Upper lobe of right lung (tissue), 1 donor: ENCODE data around the gene LRRIQ3. TPM values are rescaled to one million over a fixed set of nuclear protein-coding genes. Genes with fewer than 3 reads are reported as not detected.

Experiments
- ATAC-seq: fragments of 200-7000 bp; cut with Tn5 transposase; one replicate; pipeline ENCODE4 v1.9.1; 2020; ENCODE audit warnings: mild to moderate bottlenecking, moderate library complexity
- DNase-seq: peaks from one replicate; pipeline ENCODE4 v3.0.0-alpha.2; 2020
- H3K27ac ChIP-seq: fragments of 200-600 bp; one replicate; pipeline ENCODE4 v1.8.0; 2022
- H3K27me3 ChIP-seq: fragments of 200-600 bp; one replicate; pipeline ENCODE4 v1.8.0; 2022; ENCODE audit warnings: mild to moderate bottlenecking
- H3K36me3 ChIP-seq: fragments of 200-600 bp; one replicate; pipeline ENCODE4 v1.8.0; 2022
- H3K4me1 ChIP-seq: fragments of 200-600 bp; one replicate; pipeline ENCODE4 v1.8.0; 2022
- H3K4me3 ChIP-seq: fragments of 200-600 bp; one replicate; pipeline ENCODE4 v1.8.0; 2022; ENCODE audit warnings: mild to moderate bottlenecking
- H3K9me3 ChIP-seq: fragments of 200-600 bp; one replicate; pipeline ENCODE4 v1.8.0; 2022
- intact Hi-C: fragments of 100-400 bp; cut with DNase I; formaldehyde crosslinking; loops from one replicate; pipeline ENCODE4 v1.11.0; 2022
- total RNA-seq: library from RNA; stranded (reverse); fragmentation: NEBNext Ultra II Directional; extraction: Animal tissue kit (Norgen Biotek cat#: 25700); gene quantifications from one replicate; pipeline ENCODE4 v1.2.1, GENCODE V29; 2021
- TF ChIP-seq, protein P1 (sequence below): fragments of 200-600 bp; IDR thresholded peaks from one replicate; pipeline ENCODE4 v1.8.0; 2022; ENCODE audit warnings: antibody characterized with exemption
- donor health status: DM: no; HTN: yes; CAD: no; lungs with severe emphysema.

The LRRIQ3 gene
- total RNA-seq, 1 donor from 2014 or later: 0.67 TPM

DNA sequence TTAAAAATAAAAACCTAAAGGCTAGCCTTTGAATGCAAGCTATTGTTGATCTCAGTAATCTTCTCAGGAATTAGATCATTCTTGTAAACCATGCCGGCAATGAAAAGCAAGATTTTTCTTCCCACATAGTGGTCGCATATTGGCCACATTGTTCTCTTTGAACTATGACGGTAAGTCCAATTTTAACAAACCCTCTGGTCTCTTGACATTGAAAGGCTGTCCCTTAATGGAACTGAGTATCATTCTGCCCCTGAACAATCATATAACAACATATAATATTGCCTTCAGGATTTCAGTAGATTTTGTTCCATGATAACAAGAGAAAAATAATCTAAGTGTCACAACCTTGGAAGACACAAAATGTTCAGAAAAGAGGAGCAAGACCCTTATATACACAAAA, 38.5 kb upstream of the LRRIQ3 start:
- Histone ChIP-seq H3K4me3 (no peak overlapping the region), H3K27me3 (no peaks in the 10 kb centered on the region), H3K4me1 (no peaks in the 10 kb centered on the region), H3K9me3 (no peaks in the 10 kb centered on the region), H3K36me3 (no peaks in the 10 kb centered on the region), H3K27ac (no peak overlapping the region)
- intact Hi-C loops: no loop called here
- no peak for ATAC-seq
- TF ChIP-seq, protein P1, sequence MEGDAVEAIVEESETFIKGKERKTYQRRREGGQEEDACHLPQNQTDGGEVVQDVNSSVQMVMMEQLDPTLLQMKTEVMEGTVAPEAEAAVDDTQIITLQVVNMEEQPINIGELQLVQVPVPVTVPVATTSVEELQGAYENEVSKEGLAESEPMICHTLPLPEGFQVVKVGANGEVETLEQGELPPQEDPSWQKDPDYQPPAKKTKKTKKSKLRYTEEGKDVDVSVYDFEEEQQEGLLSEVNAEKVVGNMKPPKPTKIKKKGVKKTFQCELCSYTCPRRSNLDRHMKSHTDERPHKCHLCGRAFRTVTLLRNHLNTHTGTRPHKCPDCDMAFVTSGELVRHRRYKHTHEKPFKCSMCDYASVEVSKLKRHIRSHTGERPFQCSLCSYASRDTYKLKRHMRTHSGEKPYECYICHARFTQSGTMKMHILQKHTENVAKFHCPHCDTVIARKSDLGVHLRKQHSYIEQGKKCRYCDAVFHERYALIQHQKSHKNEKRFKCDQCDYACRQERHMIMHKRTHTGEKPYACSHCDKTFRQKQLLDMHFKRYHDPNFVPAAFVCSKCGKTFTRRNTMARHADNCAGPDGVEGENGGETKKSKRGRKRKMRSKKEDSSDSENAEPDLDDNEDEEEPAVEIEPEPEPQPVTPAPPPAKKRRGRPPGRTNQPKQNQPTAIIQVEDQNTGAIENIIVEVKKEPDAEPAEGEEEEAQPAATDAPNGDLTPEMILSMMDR: no peak
- DNase-seq: no peak

GRCh38 chr1:74235153-74235552, 37.2 kb upstream of the LRRIQ3 start, which contains the start of gene TNNI3K:
TNNI3K (plus strand) TSS chr1:74235387; CDS start chr1:74235452, 65 bp downstream.
- H3K27ac ChIP-seq: no peak within 1 kb of the TSS
- no peaks in the 10 kb centered on the region for H3K27me3 ChIP-seq
- TF ChIP-seq, protein P1: no peak
- DNase-seq (no peak), ATAC-seq (no peak)
- intact Hi-C loops: no loop called here
- no peaks in the 10 kb centered on the region for H3K4me1 ChIP-seq
- H3K4me3 ChIP-seq: no peak within 1 kb of the TSS
- H3K36me3 ChIP-seq: no peaks in the 10 kb centered on the region
- H3K9me3 ChIP-seq: no peaks in the 10 kb centered on the region

DNA sequence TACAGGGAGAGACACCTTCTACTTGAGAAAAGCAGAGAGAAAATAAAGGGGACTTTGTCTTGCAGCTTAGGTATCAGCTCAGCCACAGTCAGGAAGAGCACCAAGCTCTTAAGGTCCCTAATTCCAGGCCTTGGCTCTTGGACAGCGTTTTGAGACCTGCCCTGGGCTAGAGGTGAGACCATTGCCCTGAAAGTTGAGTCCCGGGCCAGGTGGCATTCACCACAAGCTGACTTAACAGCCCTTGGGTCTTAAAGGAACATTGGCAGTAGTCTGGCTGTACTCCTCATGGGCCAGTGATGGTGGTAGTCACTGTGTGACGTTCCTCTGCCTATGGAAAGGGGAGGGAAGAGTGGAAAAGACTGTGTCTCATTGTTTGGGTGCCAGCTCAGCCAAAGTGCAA, 25.5 kb upstream of the LRRIQ3 start:
- DNase-seq (no peak), ATAC-seq (no peak)
- Histone ChIP-seq H3K9me3 (peaks cover under 1% of the 10 kb centered on the region), H3K36me3 (no peaks in the 10 kb centered on the region), H3K27me3 (no peaks in the 10 kb centered on the region), H3K27ac (no peak overlapping the region), H3K4me3 (no peak overlapping the region), H3K4me1 (no peaks in the 10 kb centered on the region)
- intact Hi-C loops: no loop called here
- TF ChIP-seq, protein P1: no peak

DNA sequence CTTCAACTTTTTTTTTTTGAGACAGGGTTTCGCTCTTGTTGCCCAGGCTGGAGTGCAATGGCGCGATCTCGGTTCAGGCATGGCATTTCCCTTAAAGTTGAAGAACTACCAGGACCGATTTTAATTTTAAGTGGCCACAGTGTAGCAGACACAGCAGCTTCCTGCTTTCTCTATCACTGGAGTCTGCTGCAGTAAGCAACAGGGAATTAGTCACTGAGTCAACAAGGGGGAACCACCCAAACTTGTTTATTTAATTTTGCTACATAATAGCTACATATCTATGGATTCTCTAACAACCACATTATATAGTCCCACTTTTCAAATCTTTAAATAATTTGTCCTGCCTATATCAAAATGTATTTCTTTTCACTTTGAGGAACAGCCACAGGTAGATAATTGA, 24.7 kb upstream of the LRRIQ3 start:
- TF ChIP-seq, protein P1: no peak
- Histone ChIP-seq H3K27ac (no peak overlapping the region), H3K9me3 (no peaks in the 10 kb centered on the region), H3K4me1 (no peaks in the 10 kb centered on the region), H3K4me3 (no peak overlapping the region), H3K27me3 (no peaks in the 10 kb centered on the region), H3K36me3 (no peaks in the 10 kb centered on the region)
- intact Hi-C loops: no loop called here
- ATAC-seq (no peak), DNase-seq (no peak)

DNA sequence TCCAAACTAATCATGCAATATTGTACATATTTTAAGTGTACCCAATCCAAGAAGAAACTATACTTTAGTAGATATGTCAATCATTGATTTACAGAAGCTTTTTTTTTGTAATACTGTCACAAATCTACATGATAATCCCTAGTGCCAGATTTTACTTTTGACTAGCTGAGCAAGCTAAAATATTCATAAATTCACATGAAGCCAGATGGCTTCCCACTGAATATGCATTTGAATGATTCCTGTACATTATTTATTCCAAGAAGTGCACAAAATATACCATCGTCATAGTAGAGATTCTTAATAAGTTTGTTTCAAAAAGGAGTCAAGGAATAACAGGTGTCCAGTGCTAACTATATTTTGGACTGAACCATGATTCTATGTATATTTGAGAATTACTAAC, 17.3 kb upstream of the LRRIQ3 start:
- intact Hi-C loops: no loop called here
- DNase-seq (no peak), ATAC-seq (no peak)
- Histone ChIP-seq H3K9me3 (no peaks in the 10 kb centered on the region), H3K4me1 (no peaks in the 10 kb centered on the region), H3K36me3 (no peaks in the 10 kb centered on the region), H3K27ac (no peak overlapping the region), H3K4me3 (no peak overlapping the region), H3K27me3 (no peaks in the 10 kb centered on the region)
- TF ChIP-seq, protein P1: no peak

DNA sequence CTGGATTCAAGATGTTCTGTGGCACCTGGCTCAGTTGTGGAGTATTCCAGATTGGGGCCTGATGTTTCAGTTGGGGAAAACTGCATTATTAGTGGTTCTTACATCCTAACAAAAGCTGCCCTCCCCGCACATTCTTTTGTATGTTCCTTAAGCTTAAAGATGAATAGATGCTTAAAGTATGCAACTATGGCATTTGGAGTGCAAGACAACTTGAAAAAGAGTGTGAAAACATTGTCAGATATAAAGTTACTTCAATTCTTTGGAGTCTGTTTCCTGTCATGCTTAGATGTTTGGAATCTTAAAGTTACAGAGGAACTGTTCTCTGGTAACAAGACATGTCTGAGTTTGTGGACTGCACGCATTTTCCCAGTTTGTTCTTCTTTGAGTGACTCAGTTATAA, 7.3 kb upstream of the LRRIQ3 start:
- ATAC-seq: no peak
- Histone ChIP-seq H3K27me3 (no peaks in the 10 kb centered on the region), H3K4me1 (no peaks in the 10 kb centered on the region), H3K27ac (no peak overlapping the region), H3K4me3 (no peak overlapping the region), H3K36me3 (peaks cover 39% of the 10 kb centered on the region), H3K9me3 (no peaks in the 10 kb centered on the region)
- DNase-seq: no peak
- intact Hi-C loops: no loop called here
- TF ChIP-seq, protein P1: no peak
